ENCODE results near the gene KCNMA1. TPM values are rescaled to one million over a fixed set of nuclear protein-coding genes. Genes with fewer than 3 reads are reported as not detected.

Gene KCNMA1
- total RNA-seq, 1 experiment from 2014 or later, result 20.7 TPM

DNA sequence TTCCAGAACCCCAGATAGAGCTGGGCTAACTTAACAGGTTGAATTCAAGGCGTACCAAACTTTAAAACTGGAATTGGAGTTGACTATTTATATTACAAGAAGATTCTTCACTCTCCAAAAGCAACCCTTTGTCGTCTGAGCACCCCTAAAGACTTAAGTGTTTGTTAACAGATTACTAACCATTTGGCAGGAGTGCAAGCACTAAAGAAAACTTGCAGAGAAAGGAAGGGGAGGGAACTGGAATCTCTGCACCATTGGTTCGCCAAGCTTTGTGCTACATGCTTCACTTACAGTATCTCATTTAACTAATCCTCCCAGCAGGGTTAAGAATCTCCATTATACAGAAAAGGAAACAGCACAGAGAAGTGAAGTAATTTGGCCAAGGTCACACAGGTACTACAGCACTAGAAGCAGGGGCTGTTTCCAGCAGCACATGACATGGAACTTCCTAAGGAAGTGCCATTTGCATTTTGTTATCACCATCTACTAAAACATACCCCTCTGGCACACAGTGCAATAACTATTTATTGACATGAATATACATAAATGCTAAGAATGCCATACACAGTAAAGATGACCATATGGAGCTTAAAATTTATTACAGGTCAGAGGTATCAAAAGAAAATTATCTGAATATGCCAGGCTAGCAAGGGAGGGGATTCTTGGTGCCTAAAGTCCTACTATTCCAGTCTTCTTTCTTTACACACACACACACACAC, 201.2 kb downstream of the KCNMA1 start:
- no peaks in the 10 kb centered on the region for H3K27me3 ChIP-seq (replicated peaks; ENCODE audit: control insufficient read depth, insufficient read depth, low read length)
- Mint-ChIP-seq H3K4me1 (ENCODE audit: low read depth, unreplicated experiment) (peaks cover 33% of the 10 kb centered on the region), H3K36me3 (ENCODE audit: insufficient read depth, unreplicated experiment) (peaks cover 5% of the 10 kb centered on the region), H3K9me3 (ENCODE audit: unreplicated experiment) (no peaks in the 10 kb centered on the region), H3K27ac (ENCODE audit: unreplicated experiment) (no peak overlapping the region), H3K27me3 (ENCODE audit: insufficient read depth, unreplicated experiment) (no peaks in the 10 kb centered on the region), H3K4me3 (ENCODE audit: unreplicated experiment) (no peak overlapping the region)
- TF ChIP-seq, protein P1, sequence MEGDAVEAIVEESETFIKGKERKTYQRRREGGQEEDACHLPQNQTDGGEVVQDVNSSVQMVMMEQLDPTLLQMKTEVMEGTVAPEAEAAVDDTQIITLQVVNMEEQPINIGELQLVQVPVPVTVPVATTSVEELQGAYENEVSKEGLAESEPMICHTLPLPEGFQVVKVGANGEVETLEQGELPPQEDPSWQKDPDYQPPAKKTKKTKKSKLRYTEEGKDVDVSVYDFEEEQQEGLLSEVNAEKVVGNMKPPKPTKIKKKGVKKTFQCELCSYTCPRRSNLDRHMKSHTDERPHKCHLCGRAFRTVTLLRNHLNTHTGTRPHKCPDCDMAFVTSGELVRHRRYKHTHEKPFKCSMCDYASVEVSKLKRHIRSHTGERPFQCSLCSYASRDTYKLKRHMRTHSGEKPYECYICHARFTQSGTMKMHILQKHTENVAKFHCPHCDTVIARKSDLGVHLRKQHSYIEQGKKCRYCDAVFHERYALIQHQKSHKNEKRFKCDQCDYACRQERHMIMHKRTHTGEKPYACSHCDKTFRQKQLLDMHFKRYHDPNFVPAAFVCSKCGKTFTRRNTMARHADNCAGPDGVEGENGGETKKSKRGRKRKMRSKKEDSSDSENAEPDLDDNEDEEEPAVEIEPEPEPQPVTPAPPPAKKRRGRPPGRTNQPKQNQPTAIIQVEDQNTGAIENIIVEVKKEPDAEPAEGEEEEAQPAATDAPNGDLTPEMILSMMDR (IDR thresholded peaks at IDR 0.05; ENCODE audit: insufficient read depth in 1 of 2, low read depth in 1 of 2, low read length in 1 of 2, severe bottlenecking in 1 of 2, unreplicated experiment in 1 of 2), result no peak
- ChIA-PET POLR2A (no interaction called here), CTCF (interaction anchor here (1.1 kb wide), 1 partner anchor 189 kb away, joined by 3 read pairs; no protein-coding TSS in a partner anchor)
- intact Hi-C loops (cut with micrococcal nuclease; ENCODE audit: unreplicated experiment), result no loop called here
- no peak for DNase-seq
- no TSS peak for BruUV-seq (replicated peaks)
- no peaks in the 10 kb centered on the region for H3K36me3 ChIP-seq (ENCODE audit: control insufficient read depth, insufficient read depth, low read length)
- H3K4me3 ChIP-seq (ENCODE audit: low read depth, low read length), result no peak overlapping the region
- peaks cover 37% of the 10 kb centered on the region for H3K4me1 ChIP-seq
- no peaks in the 10 kb centered on the region for H3K9me3 ChIP-seq

DNA sequence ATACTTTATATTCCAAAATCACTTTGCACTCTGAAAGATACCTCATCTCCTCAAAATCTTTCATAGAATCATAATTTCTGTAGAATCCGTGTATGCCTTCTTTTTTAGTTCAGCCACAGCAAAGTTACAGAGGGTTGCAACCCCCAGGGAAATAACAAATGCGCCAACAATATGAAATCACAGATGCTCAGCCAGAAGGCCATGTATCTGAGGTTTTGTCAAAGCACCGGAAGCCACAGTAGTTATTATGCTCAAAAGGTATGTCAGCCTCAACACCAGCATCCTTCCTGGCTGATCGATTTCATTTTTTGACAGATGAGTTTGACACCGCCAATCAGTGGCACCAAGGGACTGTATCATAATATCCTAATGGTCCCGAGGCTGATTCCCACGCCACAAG, 204.1 kb downstream of the KCNMA1 start:
- H3K36me3 ChIP-seq (ENCODE audit: control insufficient read depth, insufficient read depth, low read length), result no peaks in the 10 kb centered on the region
- H3K27me3 ChIP-seq (replicated peaks; ENCODE audit: control insufficient read depth, insufficient read depth, low read length), result no peaks in the 10 kb centered on the region
- H3K9me3 ChIP-seq, result no peaks in the 10 kb centered on the region
- H3K4me3 Mint-ChIP-seq (ENCODE audit: unreplicated experiment), result no peak overlapping the region
- TF ChIP-seq, protein P1 (IDR thresholded peaks at IDR 0.05; ENCODE audit: insufficient read depth in 1 of 2, low read depth in 1 of 2, low read length in 1 of 2, severe bottlenecking in 1 of 2, unreplicated experiment in 1 of 2), result no peak
- peaks cover 62% of the 10 kb centered on the region for H3K4me1 ChIP-seq
- peak overlapping the region; percentile 92 for H3K27ac Mint-ChIP-seq (ENCODE audit: unreplicated experiment)
- H3K36me3 Mint-ChIP-seq (ENCODE audit: insufficient read depth, unreplicated experiment), result no peaks in the 10 kb centered on the region
- no TSS peak for BruUV-seq (replicated peaks)
- intact Hi-C loops (cut with micrococcal nuclease; ENCODE audit: unreplicated experiment), result no loop called here
- no peak for DNase-seq
- ChIA-PET POLR2A (no interaction called here), CTCF (no interaction called here)
- H3K4me3 ChIP-seq (ENCODE audit: low read depth, low read length), result no peak overlapping the region
- peaks cover 12% of the 10 kb centered on the region for H3K9me3 Mint-ChIP-seq (ENCODE audit: unreplicated experiment)
- no peaks in the 10 kb centered on the region for H3K27me3 Mint-ChIP-seq (ENCODE audit: insufficient read depth, unreplicated experiment)
- H3K4me1 Mint-ChIP-seq (ENCODE audit: low read depth, unreplicated experiment), result peaks cover 55% of the 10 kb centered on the region

DNA sequence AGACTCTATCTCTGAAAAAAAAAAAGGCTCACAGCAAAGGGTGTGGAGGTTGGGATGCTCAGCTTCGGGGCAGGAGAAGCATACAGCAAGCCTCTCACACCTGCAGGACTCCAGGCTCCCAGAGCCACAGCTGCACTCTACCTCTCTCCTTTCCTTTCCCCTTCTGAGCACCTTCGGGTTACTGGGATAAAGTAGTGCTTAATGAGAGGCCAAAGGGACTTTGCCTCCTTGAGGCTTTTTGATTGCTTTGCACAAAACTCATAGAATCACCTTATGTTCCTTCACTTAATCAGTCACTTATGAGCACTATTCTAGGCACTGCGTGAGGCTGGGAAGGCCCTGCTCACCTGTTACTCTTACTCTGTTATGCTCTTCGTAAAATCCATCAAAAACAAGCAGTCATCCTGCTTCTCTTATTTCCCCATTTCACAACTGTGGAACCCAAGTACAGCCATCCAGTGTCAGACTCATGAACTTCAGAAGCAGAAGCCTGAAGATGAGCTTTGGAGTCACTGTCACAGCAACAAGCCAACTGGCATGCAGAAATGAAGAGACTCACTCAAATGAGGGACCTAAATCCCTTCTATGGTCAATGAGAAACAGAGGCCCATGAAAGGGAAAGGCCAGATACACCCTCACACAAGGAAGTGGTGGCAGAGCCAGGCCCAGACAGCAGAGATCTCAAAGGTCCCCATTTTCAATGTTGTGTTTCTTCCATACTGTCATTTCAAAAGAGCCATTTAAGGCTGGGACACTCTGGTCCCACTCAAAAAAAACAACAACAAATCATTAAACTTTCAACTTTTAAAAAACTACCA, 205.4 kb downstream of the KCNMA1 start:
- H3K4me3 Mint-ChIP-seq (ENCODE audit: unreplicated experiment), result peak overlapping the region; percentile 28
- BruUV-seq (replicated peaks), result no TSS peak
- no peaks in the 10 kb centered on the region for H3K27me3 ChIP-seq (replicated peaks; ENCODE audit: control insufficient read depth, insufficient read depth, low read length)

More for the DNA sequence above, 205.4 kb downstream of the KCNMA1 start:
- Mint-ChIP-seq H3K27ac (ENCODE audit: unreplicated experiment) (peak overlapping the region; percentile 92), H3K36me3 (ENCODE audit: insufficient read depth, unreplicated experiment) (no peaks in the 10 kb centered on the region), H3K9me3 (ENCODE audit: unreplicated experiment) (peaks cover 18% of the 10 kb centered on the region), H3K27me3 (ENCODE audit: insufficient read depth, unreplicated experiment) (no peaks in the 10 kb centered on the region), H3K4me1 (ENCODE audit: low read depth, unreplicated experiment) (peaks cover 61% of the 10 kb centered on the region)
- Histone ChIP-seq H3K4me1 (peaks cover 64% of the 10 kb centered on the region), H3K9me3 (no peaks in the 10 kb centered on the region), H3K36me3 (ENCODE audit: control insufficient read depth, insufficient read depth, low read length) (no peaks in the 10 kb centered on the region), H3K4me3 (ENCODE audit: low read depth, low read length) (no peak overlapping the region)
- no peak for DNase-seq
- intact Hi-C loops (cut with micrococcal nuclease; ENCODE audit: unreplicated experiment), result loop anchor here (1.0 to 2.0 kb wide), 10 partner anchors 15 to 209 kb away; no protein-coding TSS in a partner anchor
- TF ChIP-seq, protein P1 (IDR thresholded peaks at IDR 0.05; ENCODE audit: insufficient read depth in 1 of 2, low read depth in 1 of 2, low read length in 1 of 2, severe bottlenecking in 1 of 2, unreplicated experiment in 1 of 2), result no peak
- CTCF ChIA-PET, result interaction anchor here (1.0 to 1.4 kb wide), 3 partner anchors 15 to 54 kb away, joined by 3 to 4 read pairs (median 3); no protein-coding TSS in a partner anchor
- POLR2A ChIA-PET, result no interaction called here
